Stimulated activated naive CD4-positive, alpha-beta T cell treated with Interleukin-2 at 50 U/mL for 16 hours (primary cell): ENCODE data around the gene WASF2.
A peak's percentile ranks its signal among the peaks of the same experiment; 100 is the strongest.

Source experiments
- DNase-seq: peaks from one replicate; lab custom pipeline; 2025; lab: John Stamatoyannopoulos, UW

Gene WASF2

GRCh38 chr1:27358038-27358927 is 131.7 kb downstream of the WASF2 start:
- no peak for DNase-seq

GRCh38 chr1:27357281-27358037 is 132.5 kb downstream of the WASF2 start:
- DNase-seq, result peak; percentile 70

- peak; percentile 48 for DNase-seq
Observed at GRCh38 chr1:27356619-27357280, 133.2 kb downstream of the WASF2 start.

GRCh38 chr1:27356277-27356618 is 133.7 kb downstream of the WASF2 start:
- no peak for DNase-seq

GRCh38 chr1:27355683-27356082 is 134.3 kb downstream of the WASF2 start:
- DNase-seq, result no peak
